ENCODE measurements around the gene FKBP8. TPM values are rescaled to one million over a fixed set of nuclear protein-coding genes. Genes with fewer than 3 reads are reported as not detected.
"Not testable (repeated sequence)": the region's sequence is repeated elsewhere in the genome, so short reads cannot be mapped to it uniquely, and the experiment has no call there.

FKBP8 gene
- 100 to 1,000 TPM; 161 to 163 TPM for total RNA-seq

- DNase-seq: peak; percentile 97
- intact Hi-C loops (cut with micrococcal nuclease): loop anchor here (1.0 to 2.0 kb wide), 2 partner anchors 376 to 490 kb away; partner anchors contain the start of genes ARMC6, COPE, DDX49 and SUGP2
- Mint-ChIP-seq H3K4me3 (peak within 1 kb of the TSS; percentile 88), H3K36me3 (ENCODE audit: low read depth) (peaks cover 3% of the 10 kb centered on the region), H3K27ac (peak within 1 kb of the TSS; percentile 95), H3K9me3 (no peaks in the 10 kb centered on the region), H3K4me1 (ENCODE audit: low read depth) (peaks cover 21% of the 10 kb centered on the region), H3K27me3 (ENCODE audit: low read depth) (no peaks in the 10 kb centered on the region)
- CTCF ChIA-PET: interaction anchor here (1.0 to 2.2 kb wide), 10 partner anchors 10 to 100 kb away, joined by 3 to 12 read pairs (median 4); partner anchors contain the start of gene ELL
Observed at GRCh38 chr19:18542941-18543813, at the start of gene FKBP8. Gene FKBP8 (minus strand): TSS chr19:18543573. CDS start chr19:18541970, 1,603 bp downstream.

- not testable (repeated sequence) for H3K4me3 Mint-ChIP-seq; H3K36me3 Mint-ChIP-seq (ENCODE audit: low read depth); DNase-seq; H3K27me3 Mint-ChIP-seq (ENCODE audit: low read depth); H3K27ac Mint-ChIP-seq; H3K9me3 Mint-ChIP-seq
- CTCF ChIA-PET: interaction anchor here (0.5 to 2.2 kb wide), 7 partner anchors 22 to 789 kb away, joined by 3 to 10 read pairs (median 4); no protein-coding TSS in a partner anchor
- peaks cover 28% of the 10 kb centered on the region for H3K4me1 Mint-ChIP-seq (ENCODE audit: low read depth)
- intact Hi-C loops (cut with micrococcal nuclease): loop anchor here (5.0 kb wide), 2 partner anchors 90 to 195 kb away; partner anchors contain the start of gene CRTC1
Observed at GRCh38 chr19:18592732-18593131, 49.4 kb upstream of the FKBP8 start.

- peaks cover 31% of the 10 kb centered on the region for H3K4me1 Mint-ChIP-seq (ENCODE audit: low read depth)
- H3K9me3 Mint-ChIP-seq: no peaks in the 10 kb centered on the region
- no peak for DNase-seq
- H3K36me3 Mint-ChIP-seq (ENCODE audit: low read depth): peaks cover 6% of the 10 kb centered on the region
- H3K27ac Mint-ChIP-seq: no peak overlapping the region
- intact Hi-C loops (cut with micrococcal nuclease): loop anchor here (5.0 kb wide), 2 partner anchors 90 to 195 kb away; partner anchors contain the start of gene CRTC1
- no peaks in the 10 kb centered on the region for H3K27me3 Mint-ChIP-seq (ENCODE audit: low read depth)
- H3K4me3 Mint-ChIP-seq: no peak overlapping the region
- CTCF ChIA-PET: interaction anchor here (0.7 to 4.4 kb wide), 4 partner anchors 20 to 324 kb away, joined by 3 to 39 read pairs (median 6); partner anchors contain the start of gene UBA52
Observed at GRCh38 chr19:18591735-18592385, 48.5 kb upstream of the FKBP8 start.

DNA sequence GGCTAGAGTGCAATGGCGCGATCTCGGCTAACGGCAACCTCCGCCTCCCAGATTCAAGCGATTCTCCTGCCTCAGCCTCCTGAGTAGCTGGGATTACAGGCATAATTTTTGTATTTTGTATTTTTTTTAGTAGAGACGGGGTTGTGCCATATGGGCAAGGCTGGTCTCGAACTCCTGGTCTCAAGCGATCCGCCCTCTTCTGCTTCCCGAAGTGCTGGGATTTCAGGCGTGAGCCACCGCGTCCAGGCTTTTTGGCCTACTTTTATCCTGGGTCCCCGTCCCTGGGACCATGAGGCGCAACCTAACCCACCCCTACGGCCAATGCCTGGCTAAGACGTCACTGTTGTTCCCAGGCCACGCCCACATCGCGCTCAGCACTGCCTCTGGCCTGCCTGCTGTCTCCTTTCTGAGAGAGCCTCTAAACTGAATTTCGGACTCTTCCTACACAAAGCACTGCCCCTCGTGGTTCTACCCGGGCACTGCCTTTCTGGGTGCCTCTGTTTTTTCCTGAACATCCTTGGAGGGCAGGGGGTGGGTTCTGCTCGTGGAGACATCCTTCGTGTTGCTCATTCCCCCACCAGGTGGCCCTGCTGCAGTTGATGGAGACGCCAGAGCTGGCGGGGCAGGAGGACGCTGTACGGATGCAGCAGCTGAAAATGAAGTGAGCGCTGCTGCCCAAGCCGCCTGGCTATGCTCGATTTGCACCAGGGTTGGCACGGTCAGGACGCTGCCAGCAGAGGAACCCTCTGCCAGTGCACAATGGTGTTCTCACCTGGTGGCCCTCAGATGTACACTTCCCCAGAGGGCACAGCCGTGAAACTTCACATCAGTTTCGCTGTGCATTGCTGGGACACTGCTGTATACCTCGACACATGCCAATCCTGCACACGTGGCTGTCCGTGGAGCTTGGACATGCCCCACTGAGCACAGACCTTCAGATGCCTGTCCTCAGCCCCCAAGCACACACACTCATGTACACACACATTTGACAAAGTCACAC lies 47.2 kb upstream of the FKBP8 start:
- peak overlapping the region; percentile 87 for H3K4me3 Mint-ChIP-seq
- intact Hi-C loops (cut with micrococcal nuclease): loop anchor here (5.0 kb wide), 2 partner anchors 92 to 197 kb away; partner anchors contain the start of gene CRTC1
- H3K27me3 Mint-ChIP-seq (ENCODE audit: low read depth): no peaks in the 10 kb centered on the region
- DNase-seq: peak; percentile 37
- H3K36me3 Mint-ChIP-seq (ENCODE audit: low read depth): peaks cover 6% of the 10 kb centered on the region
- peak overlapping the region; percentile 56 for H3K27ac Mint-ChIP-seq
- CTCF ChIA-PET: interaction anchor here (0.7 to 4.4 kb wide), 6 partner anchors 18 to 156 kb away, joined by 3 to 39 read pairs (median 3); partner anchors contain the start of genes KXD1, TMEM59L and UBA52
- H3K9me3 Mint-ChIP-seq: no peaks in the 10 kb centered on the region
- H3K4me1 Mint-ChIP-seq (ENCODE audit: low read depth): peaks cover 28% of the 10 kb centered on the region

DNA sequence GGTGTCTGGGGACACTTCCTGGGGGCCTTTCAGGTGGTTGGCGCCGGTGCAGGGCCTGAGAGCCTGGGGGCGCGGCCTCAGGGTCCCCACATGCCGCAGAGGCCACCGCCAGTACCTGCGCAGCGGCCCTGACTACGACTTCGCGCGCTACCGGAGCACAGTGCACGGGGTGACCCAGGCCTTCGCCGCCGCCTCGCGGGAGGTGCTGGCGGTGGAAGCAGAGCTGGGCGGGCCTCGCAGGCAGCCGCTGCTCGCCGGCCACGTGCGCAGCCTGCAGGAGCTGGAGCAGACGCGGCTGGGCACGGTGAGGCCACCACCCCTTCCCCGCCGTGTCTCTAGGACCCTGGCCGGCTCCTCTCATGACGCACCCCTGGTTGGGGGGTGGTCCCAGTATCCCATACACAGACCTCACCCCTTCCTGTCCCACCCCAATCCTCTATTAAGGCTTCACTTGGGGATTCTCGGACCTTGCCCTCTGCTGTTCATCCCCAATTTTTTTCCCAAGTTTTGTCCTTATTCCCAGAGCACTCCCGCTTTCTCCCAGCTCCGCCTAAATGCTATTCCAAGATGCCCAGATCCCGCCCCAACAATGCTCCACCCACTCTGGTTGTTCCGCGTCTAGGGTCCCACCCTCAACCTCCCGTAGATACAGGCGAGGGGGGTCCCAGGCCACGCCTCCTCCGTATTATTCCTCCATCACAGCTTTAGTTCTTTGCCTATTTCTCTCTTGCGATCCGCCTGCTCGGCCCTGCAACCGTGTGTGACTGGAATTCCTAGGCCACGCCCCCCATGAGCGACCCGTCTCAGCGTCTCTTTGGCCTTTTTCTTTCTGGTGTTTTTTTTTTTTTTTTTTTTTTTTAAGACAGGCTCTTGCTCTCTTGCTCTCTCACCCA lies 46.3 kb upstream of the FKBP8 start:
- DNase-seq: peak; percentile 80
- CTCF ChIA-PET: interaction anchor here (0.5 to 4.4 kb wide), 20 partner anchors 13 to 363 kb away, joined by 3 to 39 read pairs (median 3); partner anchors contain the start of genes COPE, CRTC1, DDX49 and ELL
- Mint-ChIP-seq H3K36me3 (ENCODE audit: low read depth) (peaks cover 6% of the 10 kb centered on the region), H3K27me3 (ENCODE audit: low read depth) (no peaks in the 10 kb centered on the region), H3K4me3 (peak overlapping the region; percentile 87), H3K9me3 (no peaks in the 10 kb centered on the region), H3K4me1 (ENCODE audit: low read depth) (peaks cover 29% of the 10 kb centered on the region), H3K27ac (peak overlapping the region; percentile 87)
- intact Hi-C loops (cut with micrococcal nuclease): loop anchor here (1.0 to 5.0 kb wide), 8 partner anchors 32 to 330 kb away; partner anchors contain the start of genes COPE, CRTC1, DDX49 and ELL

GRCh38 chr19:18588611-18589379 lies 45.4 kb upstream of the FKBP8 start, which contains the start of gene REX1BD:
Gene REX1BD (plus strand): TSS chr19:18588798. CDS start chr19:18588802, 4 bp downstream.
- Mint-ChIP-seq H3K27me3 (ENCODE audit: low read depth) (no peaks in the 10 kb centered on the region), H3K36me3 (ENCODE audit: low read depth) (peaks cover 6% of the 10 kb centered on the region), H3K4me1 (ENCODE audit: low read depth) (peaks cover 27% of the 10 kb centered on the region), H3K9me3 (no peaks in the 10 kb centered on the region), H3K4me3 (peak within 1 kb of the TSS; percentile 87), H3K27ac (peak within 1 kb of the TSS; percentile 87)
- CTCF ChIA-PET: interaction anchor here (0.6 to 4.4 kb wide), 22 partner anchors 8 to 550 kb away, joined by 3 to 39 read pairs (median 3); partner anchors contain the start of genes COPE, CRTC1, DDX49 and ELL
- DNase-seq: peak; percentile 83
- intact Hi-C loops (cut with micrococcal nuclease): loop anchor here (1.0 to 5.0 kb wide), 8 partner anchors 17 to 331 kb away; partner anchors contain the start of genes COPE, DDX49, ELL and KLHL26

DNA sequence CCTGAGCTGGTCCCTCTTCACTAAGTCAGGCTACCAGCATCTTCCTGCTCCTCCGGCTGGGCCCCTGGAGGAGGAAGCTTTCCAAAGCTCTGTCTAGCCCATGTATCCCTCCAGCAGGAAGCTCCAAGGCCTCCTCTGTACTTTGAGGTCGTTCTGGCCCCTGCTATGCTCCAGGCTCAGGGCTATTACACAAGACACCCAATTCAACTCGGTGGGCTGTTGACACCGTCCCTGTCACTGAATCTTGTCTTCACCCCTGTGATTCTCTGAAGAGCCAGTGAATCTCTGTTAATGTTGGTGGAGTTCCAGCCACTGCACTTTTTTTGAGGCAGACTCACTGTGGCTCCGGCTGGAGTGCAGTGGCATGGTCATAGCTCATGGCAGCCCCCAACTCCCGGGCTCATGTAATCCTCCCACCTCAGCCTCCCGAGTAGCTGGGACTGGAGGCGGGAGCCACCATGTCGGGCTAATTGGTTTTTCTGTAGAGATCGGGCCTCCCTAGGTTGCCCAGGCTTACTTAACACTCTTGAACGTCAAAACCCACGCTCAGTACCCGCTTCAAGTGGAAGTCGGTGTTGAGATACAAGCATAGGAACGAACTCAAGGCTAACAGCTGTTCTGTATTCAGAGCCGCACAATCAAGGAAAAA lies 44.7 kb upstream of the FKBP8 start:
- peaks cover 25% of the 10 kb centered on the region for H3K4me1 Mint-ChIP-seq (ENCODE audit: low read depth)
- H3K27ac Mint-ChIP-seq: peak overlapping the region; percentile 83
- CTCF ChIA-PET: interaction anchor here (0.9 to 4.4 kb wide), 15 partner anchors 9 to 331 kb away, joined by 3 to 39 read pairs (median 4); partner anchors contain the start of genes COPE, CRTC1, DDX49 and ELL

DNA sequence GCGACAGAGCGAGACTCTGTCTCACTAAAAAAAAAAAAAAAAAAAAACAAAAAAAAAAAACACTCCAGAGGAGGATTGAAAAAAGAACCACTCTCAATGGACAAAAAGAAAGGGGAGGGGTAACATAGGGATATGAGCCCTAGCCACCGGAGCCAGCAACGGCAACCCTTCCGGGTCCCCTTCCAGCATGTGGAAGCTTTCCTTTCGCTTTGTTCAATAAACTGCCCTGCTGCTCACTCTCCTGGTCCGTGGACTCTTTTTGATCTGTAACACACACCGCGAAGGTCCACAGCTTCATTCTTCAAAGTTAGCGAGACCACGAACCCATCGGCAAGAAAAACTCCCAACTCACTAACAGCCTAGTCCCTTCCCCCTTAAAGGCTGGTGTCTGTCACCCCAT lies 44.2 kb upstream of the FKBP8 start:
- Mint-ChIP-seq H3K36me3 (ENCODE audit: low read depth) (peaks cover 6% of the 10 kb centered on the region), H3K4me1 (ENCODE audit: low read depth) (peaks cover 25% of the 10 kb centered on the region), H3K27me3 (ENCODE audit: low read depth) (no peaks in the 10 kb centered on the region), H3K9me3 (no peaks in the 10 kb centered on the region), H3K27ac (no peak overlapping the region), H3K4me3 (no peak overlapping the region)
- intact Hi-C loops (cut with micrococcal nuclease): loop anchor here (5.0 kb wide), 1 partner anchor 135 kb away; no protein-coding TSS in a partner anchor
- CTCF ChIA-PET: interaction anchor here (0.9 to 4.4 kb wide), 10 partner anchors 9 to 332 kb away, joined by 3 to 39 read pairs (median 6); partner anchors contain the start of genes COPE, DDX49, ELL and KXD1
- no peak for DNase-seq

More for the DNA sequence above, 44.7 kb upstream of the FKBP8 start:
- intact Hi-C loops (cut with micrococcal nuclease): loop anchor here (1.0 to 5.0 kb wide), 5 partner anchors 17 to 136 kb away; partner anchors contain the start of genes KLHL26 and UBA52
- Mint-ChIP-seq H3K4me3 (peak overlapping the region; percentile 87), H3K9me3 (no peaks in the 10 kb centered on the region), H3K36me3 (ENCODE audit: low read depth) (peaks cover 6% of the 10 kb centered on the region), H3K27me3 (ENCODE audit: low read depth) (no peaks in the 10 kb centered on the region)
- no peak for DNase-seq

DNA sequence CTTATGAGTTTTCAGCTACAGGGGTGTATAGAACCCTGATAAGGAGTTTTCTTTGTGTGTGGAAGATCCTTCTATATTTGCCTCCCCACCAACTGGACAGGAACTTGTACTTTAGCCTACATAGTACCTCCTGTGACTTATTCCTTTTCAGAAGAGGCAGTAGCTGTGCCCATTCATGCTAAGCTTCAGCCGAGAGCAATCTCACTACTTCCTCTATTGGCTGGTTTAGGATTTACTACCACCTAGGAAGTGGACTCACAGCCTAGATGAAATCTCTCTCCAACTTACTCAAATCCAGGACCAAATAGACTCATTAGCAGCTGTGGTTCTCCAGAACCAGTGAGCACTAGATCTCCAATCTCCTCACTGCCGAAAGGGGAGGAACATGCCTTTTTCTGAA lies 42.9 kb upstream of the FKBP8 start:
- no peak overlapping the region for H3K27ac Mint-ChIP-seq
- DNase-seq: no peak

More for the DNA sequence above, 42.9 kb upstream of the FKBP8 start:
- intact Hi-C loops (cut with micrococcal nuclease): loop anchor here (5.0 kb wide), 1 partner anchor 134 kb away; no protein-coding TSS in a partner anchor
- CTCF ChIA-PET: interaction anchor here (0.6 to 1.5 kb wide), 3 partner anchors 15 to 125 kb away, joined by 3 read pairs; partner anchors contain the start of gene UBA52
- Mint-ChIP-seq H3K36me3 (ENCODE audit: low read depth) (peaks cover 5% of the 10 kb centered on the region), H3K27me3 (ENCODE audit: low read depth) (no peaks in the 10 kb centered on the region), H3K4me3 (no peak overlapping the region), H3K4me1 (ENCODE audit: low read depth) (peaks cover 23% of the 10 kb centered on the region), H3K9me3 (no peaks in the 10 kb centered on the region)

All from activated naive CD4-positive, alpha-beta T cell treated with anti-CD3 and anti-CD28 coated beads for 36 hours (primary cell).